Neural cell (in vitro differentiated cells): ENCODE data around the gene ZNF516.
A peak's percentile ranks its signal among the peaks of the same experiment; 100 is the strongest.

Experiments
- CTCF ChIP-seq: fragments of 450-650 bp; IDR thresholded peaks from 2 replicates; pipeline ENCODE4 v1.5.1; 2014; ENCODE audit warnings: antibody characterized with exemption, mild to moderate bottlenecking, moderate library complexity; ENCODE audit not compliant: poor library complexity, severe bottlenecking
- TAF1 ChIP-seq: IDR thresholded peaks from 2 replicates; pipeline ENCODE4 v1.6.1; 2012; ENCODE audit warnings: low read depth

GRCh38 chr18:76495435-76496193 lies 572 bp upstream of the ZNF516 start:
- TF ChIP-seq CTCF: peak; percentile 45
- TF ChIP-seq TAF1: peak; percentile 74
